Endothelial cell of umbilical vein (primary cell): Measurements from ENCODE around the gene RBM33. TPM values are rescaled to one million over a fixed set of nuclear protein-coding genes. Genes with fewer than 3 reads are reported as not detected.

Source experiments
- BruUV-seq: library from RNA; stranded (reverse); fragments of 400-500 nt; replicated peaks from 2 replicates; lab custom pipeline; 2021; lab: Mats Ljungman, UMichigan
- CTCF ChIA-PET: fragments of 300-600, 350-600 bp; sonication (Branson Sonifier 250); formaldehyde crosslinking; loops from one replicate; lab custom pipeline; 2021; ENCODE audit warnings: antibody characterized with exemption, inconsistent platforms; lab: Charles Lee
- POLR2A ChIA-PET: fragments of 300-600, 350-600 bp; sonication (Branson Sonifier 250); formaldehyde crosslinking; loops from one replicate; lab custom pipeline; 2021; ENCODE audit warnings: antibody characterized with exemption, inconsistent platforms; lab: Charles Lee
- DNase-seq: peaks from one replicate; pipeline ENCODE4 v3.0.0-alpha.2; 2011; ENCODE audit warnings: low read depth, low spot score
- FAIRE-seq: peaks from 2 replicates; lab custom pipeline; 2011; peaks lifted over from hg19 to GRCh38; lab: Jason Lieb, UNC
- H2AFZ ChIP-seq: 2 replicates; pipeline ENCODE4 v1.6.0; 2012; ENCODE audit warnings: low read depth, low read length, control low read depth, inconsistent platforms
- H3K27ac ChIP-seq: 2 replicates; pipeline ENCODE4 v1.5.1; 2011; ENCODE audit warnings: low read depth, mild to moderate bottlenecking, control low read depth, low read length, moderate library complexity; ENCODE audit not compliant: insufficient read depth
- H3K27me3 ChIP-seq, 2 experiments: 2 replicates each; pipeline versions ENCODE4 v1.6.0 to v1.6.1; 2011; ENCODE audit warnings: low read length in 2 of 2, mixed read lengths in 1 of 2; ENCODE audit not compliant: control insufficient read depth in 2 of 2, insufficient read depth in 2 of 2
- H3K36me3 ChIP-seq, 2 experiments: 2 replicates in 1 of 2; 3 replicates in 1 of 2; pipeline ENCODE4 v1.5.1; 2011; ENCODE audit warnings: low read length in 2 of 2, mild to moderate bottlenecking in 1 of 2, moderate library complexity in 1 of 2; ENCODE audit not compliant: control insufficient read depth in 2 of 2, insufficient read depth in 2 of 2; ENCODE audit errors: extremely low read depth in 1 of 2
- H3K4me1 ChIP-seq: 3 replicates; pipeline ENCODE4 v1.5.1; 2011; ENCODE audit warnings: mild to moderate bottlenecking, low read length; ENCODE audit not compliant: control insufficient read depth, insufficient read depth; ENCODE audit errors: extremely low read depth
- H3K4me2 ChIP-seq: 2 replicates; pipeline ENCODE4 v1.6.1; 2011; ENCODE audit warnings: low read length, control low read depth, mixed read lengths; ENCODE audit not compliant: insufficient read depth
- H3K4me3 ChIP-seq, 3 experiments: fragments of 200-600 bp in 1 of 3; sonication (generic), shearing (Covaris generic) in 1 of 3; replicated peaks in 1 of 3; 2 replicates each; pipeline ENCODE4 v1.5.1; 2011 to 2016; ENCODE audit warnings: control low read depth in 3 of 3, low read length in 3 of 3, mild to moderate bottlenecking in 2 of 3, inconsistent platforms in 1 of 3, low read depth in 1 of 3, moderate library complexity in 1 of 3; ENCODE audit not compliant: insufficient read depth in 1 of 3
- H3K79me2 ChIP-seq: 2 replicates; pipeline ENCODE4 v1.6.0; 2012; ENCODE audit warnings: low read length, inconsistent platforms; ENCODE audit not compliant: control insufficient read depth, insufficient read depth
- H3K9ac ChIP-seq: replicated peaks from 2 replicates; pipeline ENCODE3; 2011; ENCODE audit warnings: low read length, control low read depth; ENCODE audit not compliant: insufficient read depth; ENCODE audit errors: extremely low read depth
- H3K9me1 ChIP-seq: replicated peaks from 3 replicates; pipeline ENCODE4 v1.6.0; 2011; ENCODE audit warnings: mild to moderate bottlenecking, low read length; ENCODE audit not compliant: control insufficient read depth, insufficient read depth; ENCODE audit errors: extremely low read depth
- H3K9me3 ChIP-seq: replicated peaks from 2 replicates; pipeline ENCODE4 v1.5.1; 2012; ENCODE audit warnings: low read length, inconsistent platforms; ENCODE audit not compliant: control insufficient read depth, insufficient read depth
- H4K20me1 ChIP-seq: replicated peaks from 2 replicates; pipeline ENCODE3; 2011; ENCODE audit warnings: mild to moderate bottlenecking, low read length; ENCODE audit not compliant: control insufficient read depth, insufficient read depth; ENCODE audit errors: extremely low read depth
- CTCF ChIP-seq, 2 donors: IDR thresholded peaks; 1 replicate in 1 of 2; 2 replicates in 1 of 2; pipeline ENCODE4 v1.5.1; 2011; ENCODE audit warnings: low read length in 2 of 2, mild to moderate bottlenecking in 2 of 2, moderate library complexity in 2 of 2, control low read depth in 1 of 2, inconsistent platforms in 1 of 2, low read depth in 1 of 2; ENCODE audit not compliant: insufficient read depth in 1 of 2; ENCODE audit errors: extremely low read depth in 1 of 2
- EZH2 ChIP-seq: IDR thresholded peaks from 2 replicates; pipeline ENCODE4 v1.6.1; 2012; ENCODE audit warnings: borderline replicate concordance, low read depth, mild to moderate bottlenecking, moderate library complexity, low read length, inconsistent platforms; ENCODE audit not compliant: severe bottlenecking
- FOS ChIP-seq: IDR thresholded peaks from 2 replicates; pipeline ENCODE4 v1.6.1; 2011; ENCODE audit warnings: mild to moderate bottlenecking, low read length, moderate library complexity, borderline replicate concordance; ENCODE audit not compliant: insufficient read depth
- GATA2 ChIP-seq: IDR thresholded peaks from 2 replicates; pipeline ENCODE4 v1.7.0; 2011; ENCODE audit warnings: low read depth, mild to moderate bottlenecking, moderate library complexity, mixed read lengths, low read length; ENCODE audit not compliant: insufficient read length, insufficient read depth
- JUN ChIP-seq: IDR thresholded peaks from 2 replicates; pipeline ENCODE4 v1.6.1; 2011; ENCODE audit warnings: borderline replicate concordance, low read depth; ENCODE audit not compliant: insufficient read length, insufficient read depth
- MAX ChIP-seq: IDR thresholded peaks from 2 replicates; pipeline ENCODE4 v1.6.1; 2011; ENCODE audit not compliant: insufficient read depth, insufficient read length
- MYC ChIP-seq: IDR thresholded peaks from one replicate; pipeline ENCODE4 v1.6.1; 2011; ENCODE audit warnings: mild to moderate bottlenecking, low read depth, low read length
- POLR2A ChIP-seq: IDR thresholded peaks from 2 replicates; pipeline ENCODE4 v1.6.1; 2012; ENCODE audit warnings: low read depth, mild to moderate bottlenecking, control low read depth, low read length
- POLR2AphosphoS5 ChIP-seq: IDR thresholded peaks from 2 replicates; pipeline ENCODE4 v1.6.1; 2012; ENCODE audit warnings: low read depth, mild to moderate bottlenecking, control low read depth, low read length, moderate library complexity; ENCODE audit not compliant: insufficient read depth
- dilution Hi-C: fragments of 300-500 bp; cut with MboI; formaldehyde crosslinking; loops from one replicate; pipeline ENCODE4 v1.15.0; 2019; ENCODE audit warnings: low sequenced_read_pairs; ENCODE audit not compliant: extremely low pct_ligation_motif_present
- intact Hi-C: fragments of 100-400 bp; cut with micrococcal nuclease; formaldehyde crosslinking; loops from one replicate; pipeline ENCODE4 v1.10.0; 2022
- polyA plus RNA-seq, 4 experiments: library from polyadenylated mRNA; depleted of rRNA in 3 of 4; stranded (reverse) in 3 of 4; unstranded in 1 of 4; fragments of >200 nt; gene quantifications; 2 replicates each; pipeline versions ENCODE4 v1.2.1 to v1.2.3, GENCODE V29; 2011 to 2012; ENCODE audit warnings: missing spikeins in 1 of 4
- total RNA-seq: library from RNA; stranded (reverse); gene quantifications from 2 replicates; pipeline ENCODE4 v1.2.3, GENCODE V29; 2021

RBM33 gene
- total and polyA plus RNA-seq, 2 donors (not counting 3 experiments of a cell fraction or from before 2014, with no cell fraction given): 16.2 to 68.2 TPM

DNA sequence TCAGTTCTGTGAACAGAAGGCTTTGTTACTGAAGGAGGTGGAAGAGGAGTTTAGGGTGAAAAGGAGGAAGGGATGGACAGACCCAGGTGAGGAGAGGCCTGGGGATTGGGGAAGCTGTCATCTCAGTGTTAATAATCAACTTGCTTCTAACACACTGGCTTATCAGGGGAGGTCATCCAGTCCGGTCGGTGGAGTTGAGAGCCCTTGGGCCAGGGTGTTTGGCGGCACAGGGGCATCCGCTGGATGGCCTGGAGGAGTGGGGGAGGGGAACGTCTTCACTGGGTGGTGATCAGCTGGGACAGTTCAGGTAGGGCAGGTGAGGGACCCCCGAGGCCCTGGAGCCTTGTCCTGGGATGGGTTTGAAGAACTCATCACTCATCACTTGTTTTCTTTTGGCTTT is 133.9 kb downstream of the RBM33 start:
- H3K36me3 ChIP-seq: peaks cover 3 to 19% of the 10 kb centered on the region in 2 experiments
- no TSS peak for BruUV-seq
- H3K4me3 ChIP-seq: no peak overlapping the region
- TF ChIP-seq JUN (no peak), GATA2 (no peak), FOS (no peak), CTCF (IDR thresholded peaks at IDR 0.05; ENCODE audit: extremely low read depth in 1 of 2, insufficient read depth in 1 of 2, low read depth in 1 of 2, low read length in 2 of 2) (no peak), POLR2AphosphoS5 (no peak), MYC (no peak), MAX (no peak), EZH2 (no peak), POLR2A (no peak)
- no peaks in the 10 kb centered on the region for H3K27me3 ChIP-seq
- no peak overlapping the region for H2AFZ ChIP-seq
- no peak overlapping the region for H3K9ac ChIP-seq
- H3K79me2 ChIP-seq: no peaks in the 10 kb centered on the region
- no peaks in the 10 kb centered on the region for H4K20me1 ChIP-seq
- FAIRE-seq: no peak
- dilution Hi-C loops: no loop called here
- H3K27ac ChIP-seq: no peak overlapping the region
- H3K9me3 ChIP-seq: no peaks in the 10 kb centered on the region
- ChIA-PET POLR2A (no interaction called here), CTCF (interaction anchor here (0.8 to 1.8 kb wide), 2 partner anchors 10 to 179 kb away, joined by 4 to 5 read pairs; no protein-coding TSS in a partner anchor)
- H3K4me1 ChIP-seq: no peaks in the 10 kb centered on the region
- intact Hi-C loops: no loop called here
- H3K9me1 ChIP-seq: no peaks in the 10 kb centered on the region
- DNase-seq: no peak
- H3K4me2 ChIP-seq: no peak overlapping the region
